M059J (cell line): ENCODE results near the gene NKX2-3. TPM values are rescaled to one million over a fixed set of nuclear protein-coding genes. Genes with fewer than 3 reads are reported as not detected.
A peak's percentile ranks its signal among the peaks of the same experiment; 100 is the strongest.

Experiments used
- DNase-seq: peaks from one replicate; pipeline ENCODE4 v3.0.0-alpha.2; 2012; ENCODE audit warnings: low read depth
- total RNA-seq: library from RNA; depleted of rRNA; stranded (reverse); fragments of >200 nt; shearing (Covaris generic); gene quantifications from 2 replicates; pipeline ENCODE4 v1.2.3, GENCODE V29; 2014; rRNA removed

The NKX2-3 gene
- total RNA-seq, 1 experiment from 2014 or later, result 0.12 TPM

- no peak for DNase-seq
These were observed 41.0 kb downstream of the NKX2-3 start for GRCh38 chr10:99573790-99574189.

GRCh38 chr10:99579971-99580370 is 47.2 kb downstream of the NKX2-3 start:
- peak; percentile 64 for DNase-seq

DNA sequence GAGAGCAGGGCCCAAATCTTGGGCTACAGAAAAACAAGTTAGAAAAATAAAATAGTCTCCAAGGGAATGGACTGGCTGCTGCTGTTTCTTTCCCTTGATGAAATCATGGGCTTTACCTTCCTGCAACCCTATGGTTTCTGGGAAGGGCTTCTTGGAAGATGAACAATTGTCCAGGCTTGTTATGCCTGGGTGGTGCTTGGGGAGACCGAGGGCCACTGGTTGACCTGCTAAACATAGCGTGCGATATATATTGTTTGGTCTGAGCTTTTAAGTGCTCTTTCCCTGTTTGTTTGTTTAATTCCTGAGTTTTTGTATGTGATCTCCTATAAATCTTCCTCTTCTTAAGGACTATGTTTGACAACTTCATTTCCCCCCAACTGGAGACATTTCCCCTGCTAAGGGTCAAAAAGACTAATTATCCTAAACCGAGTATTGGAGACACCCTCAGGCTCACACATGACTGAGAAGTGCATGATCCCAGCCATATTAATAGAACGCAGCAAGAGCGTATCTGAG is 49.6 kb downstream of the NKX2-3 start:
- DNase-seq, result no peak

DNA sequence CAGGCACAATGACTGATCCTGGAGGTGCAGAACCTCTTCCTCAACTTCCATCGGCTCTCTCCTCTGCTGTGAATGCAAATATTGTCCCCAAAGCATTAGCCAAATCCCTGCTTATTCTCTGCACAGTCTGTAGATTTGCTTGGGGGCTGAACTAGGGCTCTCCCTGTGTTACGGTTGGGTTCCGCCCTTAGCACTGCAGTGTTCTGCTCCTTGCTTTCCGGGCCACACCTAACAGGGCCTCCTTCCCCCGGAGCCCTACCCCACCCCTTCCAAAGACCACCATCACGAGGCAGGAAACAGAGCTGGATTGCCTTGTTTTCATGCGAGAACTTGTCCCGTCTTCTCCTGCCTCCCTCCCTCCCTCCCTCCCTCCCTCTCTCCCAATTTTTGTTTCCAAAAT is 50.9 kb downstream of the NKX2-3 start:
- no peak for DNase-seq

Other genes with a start within 250 kb of the NKX2-3 start
- 1.6 and 2.4 TPM in 2 replicates for gene CNNM1, start 203.6 kb upstream of the NKX2-3 start, total RNA-seq
- 38.3 and 68.6 TPM in 2 replicates for gene GOT1, start 102.3 kb upstream of the NKX2-3 start, total RNA-seq
- 36.5 and 47.9 TPM in 2 replicates for gene SLC25A28, start 87.5 kb downstream of the NKX2-3 start, total RNA-seq
- 10.0 and 17.4 TPM in 2 replicates for gene ENTPD7, start 126.6 kb downstream of the NKX2-3 start, total RNA-seq
- gene COX15, start 199.2 kb downstream of the NKX2-3 start, total RNA-seq, result 27.8 and 35.7 TPM in 2 replicates
- gene CUTC, start 199.3 kb downstream of the NKX2-3 start, total RNA-seq, result 14.4 and 29.5 TPM in 2 replicates
- gene ABCC2, start 249.7 kb downstream of the NKX2-3 start, total RNA-seq, result 0.52 and 6.1 TPM in 2 replicates